ENCODE results near the gene CCDC12. TPM values are rescaled to one million over a fixed set of nuclear protein-coding genes. Genes with fewer than 3 reads are reported as not detected.

CCDC12 gene
- total RNA-seq, 4 donors from 2014 or later, result 55.5 to 87.5 (median 67.5) TPM

DNA sequence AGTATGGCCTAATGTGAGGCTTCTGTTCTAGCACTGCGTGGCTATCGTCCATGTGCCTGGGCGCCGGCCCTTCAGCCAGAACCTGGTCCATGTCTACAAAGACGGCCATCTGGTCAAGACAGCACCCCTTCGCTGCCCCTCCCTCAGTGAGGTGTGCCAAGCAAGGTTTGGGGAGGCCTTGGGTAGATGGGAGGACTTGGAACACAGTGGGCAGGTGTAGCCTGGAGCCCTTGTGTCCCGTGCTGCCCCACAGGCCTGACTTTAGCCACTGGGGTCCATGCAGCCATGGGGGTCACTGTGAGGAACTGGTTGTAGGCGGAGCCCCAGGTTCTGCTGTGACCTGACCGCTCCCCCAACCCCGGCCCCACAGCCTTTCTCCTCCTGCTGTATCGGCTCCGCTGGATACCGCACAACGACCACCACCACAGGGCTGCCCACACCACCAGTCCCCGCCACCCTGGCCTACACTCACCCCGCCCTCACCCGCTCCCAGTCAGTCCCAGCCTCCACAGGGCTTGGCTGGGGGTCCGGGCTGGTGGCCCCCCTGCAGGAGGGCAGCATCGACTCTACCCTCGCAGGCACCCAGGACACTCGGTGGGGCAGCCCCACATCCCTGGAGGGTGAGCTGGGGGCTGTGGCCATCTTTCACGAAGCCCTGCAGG lies 19.5 kb upstream of the CCDC12 start:
- Histone ChIP-seq H3K9me3 (no peaks in the 10 kb centered on the region), H3K4me3 (no peak overlapping the region), H3K36me3 (peaks cover 33 to 100% (median 44%) of the 10 kb centered on the region in 3 donors), H3K27me3 (no peaks in the 10 kb centered on the region), H3K4me1 (peaks cover 0 to 39% (median 16%) of the 10 kb centered on the region in 3 donors), H3K27ac (peak overlapping the region in 1 of 4 donors; percentile 62)
- TF ChIP-seq, protein P1, sequence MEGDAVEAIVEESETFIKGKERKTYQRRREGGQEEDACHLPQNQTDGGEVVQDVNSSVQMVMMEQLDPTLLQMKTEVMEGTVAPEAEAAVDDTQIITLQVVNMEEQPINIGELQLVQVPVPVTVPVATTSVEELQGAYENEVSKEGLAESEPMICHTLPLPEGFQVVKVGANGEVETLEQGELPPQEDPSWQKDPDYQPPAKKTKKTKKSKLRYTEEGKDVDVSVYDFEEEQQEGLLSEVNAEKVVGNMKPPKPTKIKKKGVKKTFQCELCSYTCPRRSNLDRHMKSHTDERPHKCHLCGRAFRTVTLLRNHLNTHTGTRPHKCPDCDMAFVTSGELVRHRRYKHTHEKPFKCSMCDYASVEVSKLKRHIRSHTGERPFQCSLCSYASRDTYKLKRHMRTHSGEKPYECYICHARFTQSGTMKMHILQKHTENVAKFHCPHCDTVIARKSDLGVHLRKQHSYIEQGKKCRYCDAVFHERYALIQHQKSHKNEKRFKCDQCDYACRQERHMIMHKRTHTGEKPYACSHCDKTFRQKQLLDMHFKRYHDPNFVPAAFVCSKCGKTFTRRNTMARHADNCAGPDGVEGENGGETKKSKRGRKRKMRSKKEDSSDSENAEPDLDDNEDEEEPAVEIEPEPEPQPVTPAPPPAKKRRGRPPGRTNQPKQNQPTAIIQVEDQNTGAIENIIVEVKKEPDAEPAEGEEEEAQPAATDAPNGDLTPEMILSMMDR (IDR thresholded peaks at IDR 0.05), result no peak
- no peak for TF ChIP-seq POLR2A (IDR thresholded peaks at IDR 0.05)
- DNase-seq, result no peak
- intact Hi-C loops (cut with DNase I), result loop anchor here (5.0 kb wide), 1 partner anchor 74 kb away; no protein-coding TSS in a partner anchor
- 90% methylated on average over 15 of the region's 22 CpGs; no CpG with 5 or more reads in 1 of the 2 donors for WGBS, 2 donors

DNA sequence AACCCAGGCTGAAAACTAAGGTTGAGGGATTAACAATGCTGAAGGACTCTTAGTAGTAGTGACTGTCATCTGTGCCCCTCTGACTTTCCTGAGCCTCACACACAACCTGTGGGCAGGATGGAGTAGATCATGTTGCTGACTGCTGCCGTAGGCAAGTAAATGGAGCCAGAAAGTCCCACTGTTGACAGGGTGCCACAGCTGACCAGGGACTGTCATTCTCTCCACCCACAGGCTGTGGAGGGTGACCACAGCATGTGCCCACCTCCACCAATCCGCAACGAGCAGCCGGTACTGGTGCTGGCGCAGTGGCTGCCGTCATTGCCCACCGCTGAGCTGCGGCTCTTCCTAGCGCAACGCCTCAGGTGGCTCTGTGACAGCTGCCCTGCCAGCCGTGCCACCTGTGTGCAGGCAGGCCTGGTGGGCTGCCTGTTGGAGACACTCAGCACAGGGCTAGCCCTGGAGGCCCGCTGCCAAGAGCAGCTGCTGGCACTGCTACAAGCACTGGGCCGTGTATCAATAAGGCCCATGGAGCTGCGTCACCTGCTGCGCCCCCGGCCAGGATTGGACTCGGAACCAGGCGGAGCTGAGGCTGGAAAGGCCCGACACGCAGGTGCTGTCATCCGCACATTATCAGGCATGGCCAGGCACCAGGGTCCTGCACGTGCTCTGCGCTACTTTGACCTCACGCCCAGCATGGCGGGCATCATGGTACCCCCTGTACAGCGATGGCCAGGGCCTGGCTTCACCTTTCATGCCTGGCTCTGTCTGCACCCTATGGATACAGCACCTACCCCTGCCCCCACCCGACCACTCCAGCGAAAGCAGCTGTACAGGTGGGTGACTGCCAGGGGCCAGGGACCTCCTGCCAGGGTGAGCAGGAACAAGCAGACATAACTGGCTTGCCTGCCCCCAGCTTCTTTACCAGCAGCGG lies 18.5 kb upstream of the CCDC12 start:
- Histone ChIP-seq H3K27ac (no peak overlapping the region), H3K27me3 (no peaks in the 10 kb centered on the region), H3K9me3 (no peaks in the 10 kb centered on the region), H3K36me3 (peaks cover 26 to 100% (median 36%) of the 10 kb centered on the region in 3 donors), H3K4me1 (peaks cover 0 to 44% (median 24%) of the 10 kb centered on the region in 3 donors), H3K4me3 (no peak overlapping the region)
- 92 to 96% methylated on average over 6 to 7 of the region's 29 CpGs for WGBS, 2 donors
- TF ChIP-seq POLR2A (IDR thresholded peaks at IDR 0.05), result no peak
- TF ChIP-seq, protein P1 (IDR thresholded peaks at IDR 0.05), result no peak
- DNase-seq, result no peak
- intact Hi-C loops (cut with DNase I), result loop anchor here (5.0 kb wide), 1 partner anchor 73 kb away; no protein-coding TSS in a partner anchor

DNA sequence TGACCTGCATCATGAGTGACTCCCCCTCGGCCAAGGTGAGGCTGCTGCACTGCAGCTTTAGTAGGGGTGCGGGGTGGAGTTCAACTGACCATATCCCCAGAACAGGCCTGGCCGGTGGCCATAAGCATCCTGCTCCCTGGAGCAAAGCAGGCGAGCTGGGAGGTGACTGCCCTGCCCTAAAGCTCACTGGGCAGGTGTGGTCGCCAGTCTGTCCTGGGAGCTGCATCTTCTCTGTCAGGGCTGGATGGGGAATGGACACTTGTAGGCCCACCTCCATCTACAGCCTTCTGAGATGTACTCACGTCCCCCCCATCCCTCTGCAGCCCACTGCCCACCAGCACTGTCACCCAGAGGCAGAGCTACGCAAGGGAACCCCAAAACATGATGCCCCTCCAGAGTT lies 17.4 kb upstream of the CCDC12 start:
- intact Hi-C loops (cut with DNase I), result no loop called here
- H3K9me3 ChIP-seq, result no peaks in the 10 kb centered on the region
- DNase-seq, result no peak
- no peaks in the 10 kb centered on the region for H3K27me3 ChIP-seq
- peaks cover under 1 to 52% (median 24%) of the 10 kb centered on the region in 3 donors for H3K4me1 ChIP-seq
- H3K4me3 ChIP-seq, result no peak overlapping the region
- WGBS, 2 donors, result 75 to 86% methylated on average over 2 to 6 of the region's 7 CpGs
- H3K36me3 ChIP-seq, result peaks cover 23 to 100% (median 34%) of the 10 kb centered on the region in 3 donors
- no peak overlapping the region for H3K27ac ChIP-seq
- TF ChIP-seq POLR2A (IDR thresholded peaks at IDR 0.05), result no peak
- TF ChIP-seq, protein P1 (IDR thresholded peaks at IDR 0.05), result no peak

DNA sequence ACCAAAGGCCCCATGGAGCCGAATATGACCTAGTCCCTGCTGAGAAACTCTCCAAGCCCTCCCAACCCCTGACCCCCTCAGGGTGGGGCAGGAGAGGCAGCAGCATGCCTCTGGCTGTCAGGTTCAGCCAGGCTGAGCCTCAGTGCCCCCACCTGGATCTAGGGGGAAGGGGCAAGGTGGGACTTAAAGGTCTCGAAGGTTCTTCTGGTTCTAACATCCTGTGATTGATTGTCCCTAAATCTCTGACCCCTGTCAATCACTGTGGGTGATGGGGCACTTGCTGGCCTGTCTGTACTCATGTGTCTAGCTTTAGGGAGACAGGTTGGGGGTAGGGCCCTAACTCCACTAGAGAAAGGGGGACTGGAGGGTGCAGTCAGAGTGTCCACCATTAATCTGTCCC lies 16.7 kb upstream of the CCDC12 start:
- H3K27ac ChIP-seq, result no peak overlapping the region
- H3K27me3 ChIP-seq, result no peaks in the 10 kb centered on the region
- H3K4me1 ChIP-seq, result peaks cover 7 to 52% (median 22%) of the 10 kb centered on the region in 3 donors
- no peak for TF ChIP-seq POLR2A (IDR thresholded peaks at IDR 0.05)
- TF ChIP-seq, protein P1 (IDR thresholded peaks at IDR 0.05), result no peak
- H3K4me3 ChIP-seq, result no peak overlapping the region
- no peaks in the 10 kb centered on the region for H3K9me3 ChIP-seq
- no peak for DNase-seq
- 70 to 78% methylated on average over 1 to 2 of the region's 2 CpGs for WGBS, 2 donors
- intact Hi-C loops (cut with DNase I), result no loop called here
- H3K36me3 ChIP-seq, result peaks cover 23 to 100% (median 36%) of the 10 kb centered on the region in 3 donors
